Heart left ventricle (tissue), 16 donors: ENCODE data around the gene TEX13C. TPM values are rescaled to one million over a fixed set of nuclear protein-coding genes. Genes with fewer than 3 reads are reported as not detected.

Source experiments
- ATAC-seq, 4 donors: fragments of 200-7000 bp; cut with Tn5 transposase; one replicate each; pipeline ENCODE4 v1.9.1; 2020 to 2022; ENCODE audit warnings: moderate library complexity in 4 of 4, mild to moderate bottlenecking in 3 of 4, moderate number of reproducible peaks in 1 of 4
- DNase-seq, 5 donors: peaks; one replicate each; pipeline ENCODE4 v3.0.0-alpha.2; 2020
- H3K27ac ChIP-seq, 12 donors: fragments of 200-600 bp; sonication (generic) in 4 of 12; one replicate each; pipeline versions ENCODE4 v1.5.0 to v1.8.0; 2016 to 2022; ENCODE audit warnings: mild to moderate bottlenecking in 2 of 12
- H3K27me3 ChIP-seq, 9 donors: fragments of 200-600 bp; sonication (generic) in 2 of 9; one replicate each; pipeline versions ENCODE4 v1.5.1 to v1.8.0; 2016 to 2022; ENCODE audit warnings: mild to moderate bottlenecking in 3 of 9
- H3K36me3 ChIP-seq, 9 donors: fragments of 200-600 bp; sonication (generic) in 2 of 9; one replicate each; pipeline versions ENCODE4 v1.5.0 to v1.8.0; 2018 to 2022; ENCODE audit warnings: mild to moderate bottlenecking in 2 of 9
- H3K4me1 ChIP-seq, 12 donors: fragments of 200-600 bp; sonication (generic) in 4 of 12; one replicate each; pipeline versions ENCODE4 v1.5.0 to v1.8.0; 2016 to 2022; ENCODE audit warnings: mild to moderate bottlenecking in 3 of 12
- H3K4me3 ChIP-seq, 12 donors: fragments of 200-600 bp; sonication (generic) in 4 of 12; one replicate each; pipeline versions ENCODE4 v1.5.0 to v1.8.0; 2017 to 2022; ENCODE audit warnings: mild to moderate bottlenecking in 9 of 12, moderate library complexity in 4 of 12
- H3K9me3 ChIP-seq, 12 donors: fragments of 200-600 bp; sonication (generic) in 4 of 12; one replicate each; pipeline versions ENCODE4 v1.5.0 to v1.8.0; 2016 to 2022; ENCODE audit warnings: mild to moderate bottlenecking in 1 of 12
- POLR2A ChIP-seq, 2 donors: fragments of 450-650 bp; IDR thresholded peaks; one replicate each; pipeline ENCODE4 v1.6.1; 2017; ENCODE audit warnings: antibody characterized with exemption in 2 of 2, mild to moderate bottlenecking in 2 of 2, moderate library complexity in 2 of 2
- WGBS, 4 donors: extraction: QIAGEN DNeasy Blood & Tissue Kit in 2 of 4; methylation state at CpG; one replicate each; pipeline versions ENCODE4 v1.1.5 to v1.1.7; 2013 to 2018; 5-methylcytosine and 5-hydroxymethylcytosine counted together
- intact Hi-C, 10 donors: fragments of 100-400 bp; cut with DNase I; formaldehyde crosslinking; loops; one replicate each; pipeline versions ENCODE4 v1.11.1 to v1.14.2; 2022
- polyA plus RNA-seq, 2 donors: library from polyadenylated mRNA; stranded (reverse); fragments of 200-250 nt; gene quantifications; one replicate each; pipeline ENCODE4 v1.2.3, GENCODE V29; 2013
- total RNA-seq, 9 donors: library from RNA; depleted of rRNA in 2 of 9; stranded (reverse); fragments of >200 nt in 2 of 9; fragmentation: NEBNext Ultra II Directional in 3 of 9; extraction: Animal tissue kit (Norgen Biotek cat#: 25700) in 3 of 9; gene quantifications; one replicate each; pipeline versions ENCODE4 v1.1.0 to v1.2.4, GENCODE V29; 2016 to 2023
- TF ChIP-seq, protein P1 (sequence below), 12 donors: fragments of 200-600 bp; sonication (generic) in 4 of 12; IDR thresholded peaks; one replicate each; pipeline versions ENCODE4 v1.5.0 to v1.8.0; 2018 to 2022; ENCODE audit warnings: antibody characterized with exemption in 12 of 12, mild to moderate bottlenecking in 5 of 12
- donor health status: ischemic (EF 13 %, LVEDD 7.1; RV severe dilation, severe dysfunction).
- donor health status: healthy with polysubstance abuse.
- donor health status: DM: no; HTN: yes; CAD: no.
- donor health status: DM: no; HTN: no; CAD: no.
- donor health status: ischemic (EF 25% LVEDD 6.9; RV normal size, moderate dysfunction).
- donor health status: ischemic (EF 25% LVEDD 5.7; RV mildly dilated, moderate dysfunction).
- donor health status: healthy.
- donor health status: DM: yes; HTN: yes; CAD: no.
- donor health status: ischemic (EF 35%, LVEDD 5.7; RV mildly dilated, moderate dysfunction).
- donor health status: nonischemic (EF 11% LVEDD 7.7; RV severe dilation, severe dysfunction).
- donor health status: DM: yes; HTN: yes; CAD: no.
- donor health status: PGD.
- donor health status: ischemic (EF 29% LVEDD 5.4; RV normal size, mild dysfunction).
- donor health status: nonischemic (EF 23%, LVEDD 6.1; RV moderate dilation, normal function).

TEX13C gene
- total and polyA plus RNA-seq, 11 donors, result not detected

DNA sequence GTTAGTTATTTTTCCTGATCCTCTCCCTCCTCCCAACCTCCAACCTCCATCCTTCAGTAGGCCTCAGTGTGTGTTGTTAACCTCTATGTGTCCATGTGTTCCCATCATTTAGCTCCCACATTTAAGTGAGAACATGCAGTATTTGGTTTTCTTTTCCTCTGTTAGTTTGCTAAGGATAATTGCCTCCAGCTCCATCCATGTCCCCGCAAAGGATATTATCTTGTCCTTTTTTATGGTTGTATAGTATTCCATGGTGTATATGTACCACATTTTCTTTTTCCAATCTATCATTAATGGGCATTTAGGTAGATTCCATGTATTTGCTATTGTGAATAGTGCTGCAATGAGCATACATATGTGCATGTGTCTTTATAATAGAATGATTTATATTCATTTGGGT is 54.5 kb downstream of the TEX13C start:
- ATAC-seq (no peak), DNase-seq (no peak)
- Histone ChIP-seq H3K27me3 (no peaks in the 10 kb centered on the region), H3K9me3 (no peaks in the 10 kb centered on the region), H3K27ac (no peak overlapping the region), H3K4me3 (no peak overlapping the region), H3K36me3 (no peaks in the 10 kb centered on the region), H3K4me1 (no peaks in the 10 kb centered on the region)
- intact Hi-C loops, result no loop called here
- 71 to 98% (median 87%) methylated on average over 1 of the region's 1 CpG for WGBS, 4 donors
- TF ChIP-seq, protein P1, sequence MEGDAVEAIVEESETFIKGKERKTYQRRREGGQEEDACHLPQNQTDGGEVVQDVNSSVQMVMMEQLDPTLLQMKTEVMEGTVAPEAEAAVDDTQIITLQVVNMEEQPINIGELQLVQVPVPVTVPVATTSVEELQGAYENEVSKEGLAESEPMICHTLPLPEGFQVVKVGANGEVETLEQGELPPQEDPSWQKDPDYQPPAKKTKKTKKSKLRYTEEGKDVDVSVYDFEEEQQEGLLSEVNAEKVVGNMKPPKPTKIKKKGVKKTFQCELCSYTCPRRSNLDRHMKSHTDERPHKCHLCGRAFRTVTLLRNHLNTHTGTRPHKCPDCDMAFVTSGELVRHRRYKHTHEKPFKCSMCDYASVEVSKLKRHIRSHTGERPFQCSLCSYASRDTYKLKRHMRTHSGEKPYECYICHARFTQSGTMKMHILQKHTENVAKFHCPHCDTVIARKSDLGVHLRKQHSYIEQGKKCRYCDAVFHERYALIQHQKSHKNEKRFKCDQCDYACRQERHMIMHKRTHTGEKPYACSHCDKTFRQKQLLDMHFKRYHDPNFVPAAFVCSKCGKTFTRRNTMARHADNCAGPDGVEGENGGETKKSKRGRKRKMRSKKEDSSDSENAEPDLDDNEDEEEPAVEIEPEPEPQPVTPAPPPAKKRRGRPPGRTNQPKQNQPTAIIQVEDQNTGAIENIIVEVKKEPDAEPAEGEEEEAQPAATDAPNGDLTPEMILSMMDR (IDR thresholded peaks at IDR 0.05), result no peak
- no peak for TF ChIP-seq POLR2A (IDR thresholded peaks at IDR 0.05)
